Epithelial cell of proximal tubule (primary cell): Measurements from ENCODE around the gene MORN4. TPM values are rescaled to one million over a fixed set of nuclear protein-coding genes. Genes with fewer than 3 reads are reported as not detected.

ENCODE experiments used
- DNase-seq: peaks from one replicate; pipeline ENCODE4 v3.0.0-alpha.2; 2011; ENCODE audit warnings: low read depth
- H3K4me3 ChIP-seq: 2 replicates; pipeline ENCODE4 v1.5.1; 2011; ENCODE audit warnings: low read depth, mild to moderate bottlenecking, low read length
- CTCF ChIP-seq: conservative IDR thresholded peaks from 2 replicates; pipeline ENCODE4 v1.5.1; 2012; ENCODE audit warnings: low read depth, mild to moderate bottlenecking, low read length
- total RNA-seq: library from RNA; depleted of rRNA; stranded (reverse); fragments of >200 nt; gene quantifications from 2 replicates; pipeline ENCODE4 v1.2.3, GENCODE V29; 2015

The MORN4 gene
- total RNA-seq, 1 donor from 2014 or later = 5.7 TPM

DNA sequence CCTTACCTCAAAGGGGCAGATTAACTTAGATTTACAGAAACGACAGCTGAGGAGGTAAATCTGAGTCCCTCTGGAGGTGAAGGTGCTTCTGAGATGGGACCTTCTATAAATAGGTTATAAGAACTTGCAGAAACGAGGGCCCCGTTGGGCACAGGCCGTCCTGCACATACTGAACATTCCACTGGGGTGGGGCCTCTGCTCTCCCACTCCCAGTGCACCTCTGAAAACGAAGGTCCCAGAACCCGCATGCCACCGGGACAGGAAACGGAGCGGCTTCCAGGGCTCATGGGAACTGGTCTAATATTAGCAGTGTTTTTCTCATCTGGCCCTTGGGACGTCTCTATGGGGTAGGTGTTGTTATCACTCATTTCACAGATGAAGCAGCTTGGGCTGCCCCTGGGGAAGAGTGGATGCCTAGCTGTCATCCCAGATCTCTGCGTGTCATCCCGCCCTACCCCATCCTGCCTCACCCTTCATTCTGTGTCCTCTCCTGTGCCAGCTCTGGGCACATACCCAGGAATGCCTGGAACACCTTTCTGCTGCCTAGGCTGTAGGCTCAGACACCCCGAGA is 24.2 kb downstream of the MORN4 start:
- DNase-seq = no peak
- TF ChIP-seq CTCF = no peak
- H3K4me3 ChIP-seq = no peak overlapping the region

GRCh38 chr10:97607095-97607636 is 26.1 kb downstream of the MORN4 start:
- DNase-seq = no peak
- H3K4me3 ChIP-seq = no peak overlapping the region
- no peak for TF ChIP-seq CTCF

- DNase-seq = no peak
- H3K4me3 ChIP-seq = no peak overlapping the region
- TF ChIP-seq CTCF = no peak
These were observed 31.8 kb downstream of the MORN4 start for GRCh38 chr10:97601268-97602215.

- TF ChIP-seq CTCF = no peak
- H3K4me3 ChIP-seq = no peak overlapping the region
- no peak for DNase-seq
These were observed 32.7 kb downstream of the MORN4 start for GRCh38 chr10:97600616-97601015.

DNA sequence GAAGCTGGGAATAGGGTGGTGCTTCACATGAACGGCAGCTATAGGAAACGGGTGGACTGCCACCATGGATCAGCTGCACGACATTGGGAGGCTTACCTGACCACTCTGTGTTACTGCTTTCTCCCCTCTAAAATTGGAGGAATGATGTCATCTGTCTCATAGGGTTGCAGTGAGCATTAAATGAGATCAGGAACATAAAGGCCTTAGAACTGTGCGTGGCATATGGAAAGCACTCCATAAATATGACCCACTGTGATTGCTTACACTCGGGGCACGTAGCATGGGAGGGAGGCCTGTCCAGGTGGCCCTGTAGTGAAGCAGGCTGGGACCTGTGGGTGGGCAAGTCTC is 34.1 kb downstream of the MORN4 start:
- DNase-seq = no peak
- no peak for TF ChIP-seq CTCF
- H3K4me3 ChIP-seq = no peak overlapping the region

- no peak overlapping the region for H3K4me3 ChIP-seq
- no peak for DNase-seq
- TF ChIP-seq CTCF = no peak
These were observed 34.7 kb downstream of the MORN4 start for GRCh38 chr10:97598407-97599271.
